Left lung (tissue), 10 donors: ENCODE measurements around the gene LTBR. TPM values are rescaled to one million over a fixed set of nuclear protein-coding genes. Genes with fewer than 3 reads are reported as not detected.

Experiments
- ATAC-seq: fragments of 200-7000 bp; cut with Tn5 transposase; one replicate; pipeline ENCODE4 v1.9.1; 2020; ENCODE audit warnings: moderate library complexity
- DNase-seq, 4 donors: peaks; one replicate each; pipeline ENCODE4 v3.0.0-alpha.2; 2013 to 2020
- H3K27ac ChIP-seq, 2 donors: fragments of 200-600 bp; sonication (generic) in 1 of 2; one replicate each; pipeline versions ENCODE4 v1.5.0 to v1.8.0; 2020 to 2021
- H3K27me3 ChIP-seq, 2 donors: fragments of 200-600 bp; sonication (generic) in 1 of 2; one replicate each; pipeline versions ENCODE4 v1.5.0 to v1.8.0; 2020 to 2021
- H3K36me3 ChIP-seq, 2 donors: fragments of 200-600 bp; sonication (generic) in 1 of 2; one replicate each; pipeline versions ENCODE4 v1.5.0 to v1.8.0; 2020 to 2021
- H3K4me1 ChIP-seq, 2 donors: fragments of 200-600 bp; one replicate each; pipeline ENCODE4 v1.8.0; 2021
- H3K4me3 ChIP-seq, 2 donors: fragments of 200-600 bp; sonication (generic) in 1 of 2; one replicate each; pipeline versions ENCODE4 v1.5.0 to v1.8.0; 2020 to 2021; ENCODE audit warnings: mild to moderate bottlenecking in 1 of 2
- H3K9me3 ChIP-seq, 2 donors: fragments of 200-600 bp; sonication (generic) in 1 of 2; one replicate each; pipeline versions ENCODE4 v1.5.0 to v1.8.0; 2020 to 2021
- intact Hi-C, 2 donors: fragments of 100-400 bp; cut with DNase I; formaldehyde crosslinking; loops; one replicate each; pipeline versions ENCODE4 v1.11.2 to v1.14.2; 2022
- polyA plus RNA-seq, 6 donors: library from polyadenylated mRNA; unstranded; fragments of 120-200 nt; gene quantifications; one replicate each; pipeline ENCODE4 v1.2.1, GENCODE V29; 2013; ENCODE audit not compliant: insufficient read length in 6 of 6
- total RNA-seq, 2 donors: library from RNA; stranded (reverse); fragmentation: NEBNext Ultra II Directional; extraction: Animal tissue kit (Norgen Biotek cat#: 25700); gene quantifications; one replicate each; pipeline ENCODE4 v1.2.1, GENCODE V29; 2021
- TF ChIP-seq, protein P1 (sequence below), 2 donors: fragments of 200-600 bp; sonication (generic) in 1 of 2; IDR thresholded peaks; one replicate each; pipeline versions ENCODE4 v1.5.0 to v1.8.0; 2021; ENCODE audit warnings: antibody characterized with exemption in 2 of 2
- donor health status: DM: no; HTN: yes; CAD: no.
- donor health status: DM: no; HTN: no; CAD: no.

LTBR gene
- total and polyA plus RNA-seq, 8 donors = 66.6 to 153 (median 90.7) TPM

DNA sequence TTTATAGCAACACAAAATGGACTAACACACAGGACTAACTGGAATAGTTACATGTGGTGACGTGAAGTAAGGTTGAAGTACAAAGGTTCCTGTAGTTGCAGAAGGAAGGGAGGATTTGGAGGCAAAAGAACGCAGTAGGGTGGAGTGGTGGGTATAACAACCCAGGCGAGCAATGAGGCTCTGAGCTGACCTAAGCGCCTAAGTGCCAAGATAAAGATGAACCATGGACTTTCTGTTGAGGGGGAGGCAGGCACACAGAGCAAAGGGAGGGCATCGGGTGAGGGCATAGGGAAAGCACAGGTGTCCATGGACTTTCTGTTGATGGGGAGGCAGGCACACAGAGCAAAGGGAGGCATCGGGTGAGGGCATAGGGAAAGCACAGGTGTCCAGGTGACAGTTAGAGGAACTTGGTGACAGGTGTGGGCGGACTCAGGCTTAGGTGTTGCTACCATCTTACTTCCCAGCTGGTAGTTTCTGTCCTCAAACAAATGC is 23.8 kb upstream of the LTBR start:
- H3K36me3 ChIP-seq = peaks cover 0 to 2% of the 10 kb centered on the region in 2 donors
- no peaks in the 10 kb centered on the region for H3K9me3 ChIP-seq
- peaks cover 19 to 96% of the 10 kb centered on the region in 2 donors for H3K4me1 ChIP-seq
- no peaks in the 10 kb centered on the region for H3K27me3 ChIP-seq
- ATAC-seq (no peak), DNase-seq (no peak)
- H3K4me3 ChIP-seq = no peak overlapping the region
- peak overlapping the region in 1 of 2 donors; percentile 63 for H3K27ac ChIP-seq
- intact Hi-C loops = no loop called here
- TF ChIP-seq, protein P1, sequence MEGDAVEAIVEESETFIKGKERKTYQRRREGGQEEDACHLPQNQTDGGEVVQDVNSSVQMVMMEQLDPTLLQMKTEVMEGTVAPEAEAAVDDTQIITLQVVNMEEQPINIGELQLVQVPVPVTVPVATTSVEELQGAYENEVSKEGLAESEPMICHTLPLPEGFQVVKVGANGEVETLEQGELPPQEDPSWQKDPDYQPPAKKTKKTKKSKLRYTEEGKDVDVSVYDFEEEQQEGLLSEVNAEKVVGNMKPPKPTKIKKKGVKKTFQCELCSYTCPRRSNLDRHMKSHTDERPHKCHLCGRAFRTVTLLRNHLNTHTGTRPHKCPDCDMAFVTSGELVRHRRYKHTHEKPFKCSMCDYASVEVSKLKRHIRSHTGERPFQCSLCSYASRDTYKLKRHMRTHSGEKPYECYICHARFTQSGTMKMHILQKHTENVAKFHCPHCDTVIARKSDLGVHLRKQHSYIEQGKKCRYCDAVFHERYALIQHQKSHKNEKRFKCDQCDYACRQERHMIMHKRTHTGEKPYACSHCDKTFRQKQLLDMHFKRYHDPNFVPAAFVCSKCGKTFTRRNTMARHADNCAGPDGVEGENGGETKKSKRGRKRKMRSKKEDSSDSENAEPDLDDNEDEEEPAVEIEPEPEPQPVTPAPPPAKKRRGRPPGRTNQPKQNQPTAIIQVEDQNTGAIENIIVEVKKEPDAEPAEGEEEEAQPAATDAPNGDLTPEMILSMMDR (IDR thresholded peaks at IDR 0.05) = no peak

GRCh38 chr12:6360578-6361490 is 23.1 kb upstream of the LTBR start:
- Histone ChIP-seq H3K9me3 (no peaks in the 10 kb centered on the region), H3K27me3 (no peaks in the 10 kb centered on the region), H3K4me3 (no peak overlapping the region), H3K4me1 (peaks cover 19 to 91% of the 10 kb centered on the region in 2 donors), H3K27ac (peak overlapping the region; percentile 76 to 77), H3K36me3 (no peaks in the 10 kb centered on the region)
- intact Hi-C loops = no loop called here
- TF ChIP-seq, protein P1 (IDR thresholded peaks at IDR 0.05) = no peak
- peak in 1 of 4 donors; percentile 66 for DNase-seq
- ATAC-seq = peak; percentile 34

GRCh38 chr12:6361834-6362233 is 22.1 kb upstream of the LTBR start:
- Histone ChIP-seq H3K36me3 (no peaks in the 10 kb centered on the region), H3K9me3 (no peaks in the 10 kb centered on the region), H3K4me1 (peaks cover 19 to 83% of the 10 kb centered on the region in 2 donors), H3K4me3 (no peak overlapping the region), H3K27me3 (no peaks in the 10 kb centered on the region), H3K27ac (peak overlapping the region; percentile 76 to 77)
- DNase-seq = peak in 2 of 4 donors; percentile 75 to 86
- TF ChIP-seq, protein P1 (IDR thresholded peaks at IDR 0.05) = no peak
- intact Hi-C loops = no loop called here
- peak; percentile 19 for ATAC-seq

GRCh38 chr12:6362403-6362802 is 21.6 kb upstream of the LTBR start:
- DNase-seq (no peak), ATAC-seq (no peak)
- no peaks in the 10 kb centered on the region for H3K36me3 ChIP-seq
- peaks cover 19 to 83% of the 10 kb centered on the region in 2 donors for H3K4me1 ChIP-seq
- H3K9me3 ChIP-seq = no peaks in the 10 kb centered on the region
- H3K27me3 ChIP-seq = no peaks in the 10 kb centered on the region
- intact Hi-C loops = no loop called here
- H3K27ac ChIP-seq = peak overlapping the region; percentile 76 to 77
- TF ChIP-seq, protein P1 (IDR thresholded peaks at IDR 0.05) = no peak
- no peak overlapping the region for H3K4me3 ChIP-seq

- ATAC-seq = no peak
- TF ChIP-seq, protein P1 (IDR thresholded peaks at IDR 0.05) = no peak
- Histone ChIP-seq H3K36me3 (no peaks in the 10 kb centered on the region), H3K4me3 (peak overlapping the region; percentile 39 to 69), H3K4me1 (peaks cover 19 to 83% of the 10 kb centered on the region in 2 donors), H3K9me3 (no peaks in the 10 kb centered on the region), H3K27ac (peak overlapping the region; percentile 85 to 94), H3K27me3 (no peaks in the 10 kb centered on the region)
- intact Hi-C loops = no loop called here
- DNase-seq = no peak
Measured at GRCh38 chr12:6363010-6363329, 21.0 kb upstream of the LTBR start.
